PC-3 (cell line): ENCODE data around the gene DNAH2. TPM values are rescaled to one million over a fixed set of nuclear protein-coding genes. Genes with fewer than 3 reads are reported as not detected.

Experiments
- ATAC-seq: fragments of 200-7000 bp; cut with Tn5 transposase; 2 replicates; pipeline ENCODE4 v1.9.1; 2020; ENCODE audit warnings: mild to moderate bottlenecking, moderate library complexity
- BruUV-seq: library from RNA; stranded (reverse); fragments of 400-500 nt; replicated peaks from 2 replicates; lab custom pipeline; 2021; lab: Mats Ljungman, UMichigan
- CTCF ChIA-PET: fragments of 300-600 bp; sonication (Branson Sonifier 250); formaldehyde crosslinking; loops from one replicate; lab custom pipeline; 2022; ENCODE audit warnings: antibody characterized with exemption; lab: Charles Lee
- POLR2A ChIA-PET: fragments of 300-600 bp; sonication (Branson Sonifier 250); formaldehyde crosslinking; loops from one replicate; lab custom pipeline; 2022; ENCODE audit warnings: antibody characterized with exemption; ENCODE audit not compliant: unreplicated experiment; lab: Charles Lee
- DNase-seq: peaks from one replicate; pipeline ENCODE4 v3.0.0-alpha.2; 2015
- H2AFZ ChIP-seq: fragments of 300-600 bp; sonication (generic); 2 replicates; pipeline ENCODE4 v1.6.0; 2016; ENCODE audit warnings: antibody characterized with exemption, low read length
- H3F3A ChIP-seq: fragments of 300-600 bp; sonication (generic); one replicate; pipeline ENCODE4 v1.6.0; 2017; ENCODE audit warnings: antibody characterized with exemption, low read length, control low read depth, mild to moderate bottlenecking; ENCODE audit not compliant: unreplicated experiment
- H3K27ac ChIP-seq: fragments of 300-600 bp; sonication (generic); 2 replicates; pipeline ENCODE4 v1.5.1; 2016; ENCODE audit warnings: mild to moderate bottlenecking, low read length
- H3K27me3 ChIP-seq: fragments of 300-600 bp; sonication (generic); 2 replicates; pipeline ENCODE4 v1.6.1; 2016; ENCODE audit warnings: low read length, mixed read lengths
- H3K36me3 ChIP-seq: fragments of 300-600 bp; sonication (generic); 2 replicates; pipeline ENCODE4 v1.6.1; 2016; ENCODE audit warnings: low read depth, mixed run types, low read length, mixed read lengths
- H3K4me1 ChIP-seq: fragments of 300-600 bp; sonication (generic); 2 replicates; pipeline ENCODE4 v1.5.1; 2016; ENCODE audit warnings: low read length; ENCODE audit not compliant: insufficient read depth
- H3K4me2 ChIP-seq: fragments of 300-600 bp; sonication (generic); 2 replicates; pipeline ENCODE4 v1.6.0; 2016; ENCODE audit warnings: low read length
- H3K4me3 ChIP-seq: fragments of 300-600 bp; sonication (generic); 2 replicates; pipeline ENCODE4 v1.5.1; 2016; ENCODE audit warnings: mild to moderate bottlenecking, low read length, mixed read lengths
- H3K79me2 ChIP-seq: fragments of 300-600 bp; sonication (generic); 2 replicates; pipeline ENCODE4 v1.6.1; 2017; ENCODE audit warnings: low read length, mixed read lengths
- H3K9ac ChIP-seq: fragments of 300-600 bp; sonication (generic); 2 replicates; pipeline ENCODE4 v1.6.0; 2016; ENCODE audit warnings: mild to moderate bottlenecking, low read length
- H3K9me2 ChIP-seq: fragments of 300-600 bp; sonication (generic); replicated peaks from 2 replicates; pipeline ENCODE4 v1.6.1; 2016; ENCODE audit warnings: mixed run types, low read length, mixed read lengths
- H3K9me3 ChIP-seq: fragments of 300-600 bp; sonication (generic); 2 replicates; pipeline ENCODE4 v1.6.1; 2016; ENCODE audit warnings: low read length, mixed read lengths
- H4K20me1 ChIP-seq: fragments of 300-600 bp; sonication (generic); 2 replicates; pipeline ENCODE4 v1.6.1; 2016; ENCODE audit warnings: low read length, mixed read lengths
- EZH2 ChIP-seq: fragments of 300-600 bp; sonication (generic); IDR thresholded peaks from one replicate; pipeline ENCODE4 v1.6.1; 2017; ENCODE audit warnings: antibody characterized with exemption, mild to moderate bottlenecking, low read length; ENCODE audit not compliant: unreplicated experiment
- EZH2phosphoT487 ChIP-seq: fragments of 300-600 bp; sonication (generic); IDR thresholded peaks from 2 replicates; pipeline ENCODE4 v1.6.1; 2018; ENCODE audit warnings: mild to moderate bottlenecking, antibody characterized with exemption, low read length, borderline replicate concordance
- intact Hi-C: fragments of 100-400 bp; cut with micrococcal nuclease; formaldehyde crosslinking; loops from 2 replicates; pipeline ENCODE4 v1.9.0; 2023
- total RNA-seq: library from RNA; depleted of rRNA; stranded (reverse); fragments of >200 nt; gene quantifications from 2 replicates; pipeline ENCODE4 v1.2.3, GENCODE V29; 2014
- TF ChIP-seq, protein P1 (sequence below): fragments of 300-600 bp; sonication (generic); conservative IDR thresholded peaks from 2 replicates; pipeline ENCODE4 v1.5.1; 2017; ENCODE audit warnings: antibody characterized with exemption, low read depth, mild to moderate bottlenecking, low read length

DNAH2 gene
- total RNA-seq, 1 experiment from 2014 or later: 0.62 TPM

DNA sequence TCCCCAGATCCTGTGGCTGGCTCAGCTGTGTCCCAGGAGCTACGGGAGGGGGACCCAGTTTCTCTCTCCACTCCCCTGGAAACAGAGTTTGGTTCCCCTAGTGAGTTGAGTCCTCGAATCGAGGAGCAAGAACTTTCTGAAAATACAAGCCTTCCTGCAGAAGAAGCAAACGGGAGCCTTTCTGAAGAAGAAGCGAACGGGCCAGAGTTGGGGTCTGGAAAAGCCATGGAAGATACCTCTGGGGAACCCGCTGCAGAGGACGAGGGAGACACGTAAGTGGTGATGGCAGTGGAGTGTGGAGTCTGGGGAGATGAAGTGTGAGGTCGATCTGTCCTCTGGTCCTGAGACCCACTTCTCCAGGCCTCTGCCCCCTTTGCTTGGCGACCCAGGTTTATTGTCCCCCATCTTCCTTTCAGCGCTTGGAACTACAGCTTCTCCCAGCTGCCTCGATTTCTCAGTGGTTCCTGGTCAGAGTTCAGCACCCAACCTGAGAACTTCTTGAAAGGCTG, 28.7 kb upstream of the DNAH2 start:
- DNase-seq (no peak), ATAC-seq (no peak)
- Histone ChIP-seq H3K79me2 (peaks cover 52% of the 10 kb centered on the region), H3K36me3 (no peaks in the 10 kb centered on the region; the same call in 1 of the 2 replicates), H2AFZ (peak overlapping the region; percentile 79), H3K4me3 (peak overlapping the region; percentile 85), H3K9ac (peak overlapping the region; percentile 82), H3K27me3 (no peaks in the 10 kb centered on the region), H3K9me3 (no peaks in the 10 kb centered on the region), H3K4me1 (peaks cover 16% of the 10 kb centered on the region), H3K4me2 (peak overlapping the region; percentile 88), H3F3A (no peaks in the 10 kb centered on the region), H3K27ac (no peak overlapping the region), H3K9me2 (no peaks in the 10 kb centered on the region), H4K20me1 (peaks cover 7% of the 10 kb centered on the region; the same call in 1 of the 2 replicates)
- ChIA-PET CTCF (interaction anchor here (0.5 to 2.1 kb wide), 5 partner anchors 14 to 285 kb away, joined by 3 to 15 read pairs (median 6); partner anchors contain the start of gene TMEM256), POLR2A (no interaction called here)
- intact Hi-C loops: loop anchor here (5.0 kb wide), 3 partner anchors 57 to 252 kb away; partner anchors contain the start of genes CD68, FGF11, SHBG and TMEM102
- BruUV-seq: no TSS peak
- no peak for TF ChIP-seq EZH2
- no peak for TF ChIP-seq EZH2phosphoT487
- TF ChIP-seq, protein P1, sequence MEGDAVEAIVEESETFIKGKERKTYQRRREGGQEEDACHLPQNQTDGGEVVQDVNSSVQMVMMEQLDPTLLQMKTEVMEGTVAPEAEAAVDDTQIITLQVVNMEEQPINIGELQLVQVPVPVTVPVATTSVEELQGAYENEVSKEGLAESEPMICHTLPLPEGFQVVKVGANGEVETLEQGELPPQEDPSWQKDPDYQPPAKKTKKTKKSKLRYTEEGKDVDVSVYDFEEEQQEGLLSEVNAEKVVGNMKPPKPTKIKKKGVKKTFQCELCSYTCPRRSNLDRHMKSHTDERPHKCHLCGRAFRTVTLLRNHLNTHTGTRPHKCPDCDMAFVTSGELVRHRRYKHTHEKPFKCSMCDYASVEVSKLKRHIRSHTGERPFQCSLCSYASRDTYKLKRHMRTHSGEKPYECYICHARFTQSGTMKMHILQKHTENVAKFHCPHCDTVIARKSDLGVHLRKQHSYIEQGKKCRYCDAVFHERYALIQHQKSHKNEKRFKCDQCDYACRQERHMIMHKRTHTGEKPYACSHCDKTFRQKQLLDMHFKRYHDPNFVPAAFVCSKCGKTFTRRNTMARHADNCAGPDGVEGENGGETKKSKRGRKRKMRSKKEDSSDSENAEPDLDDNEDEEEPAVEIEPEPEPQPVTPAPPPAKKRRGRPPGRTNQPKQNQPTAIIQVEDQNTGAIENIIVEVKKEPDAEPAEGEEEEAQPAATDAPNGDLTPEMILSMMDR: no peak

DNA sequence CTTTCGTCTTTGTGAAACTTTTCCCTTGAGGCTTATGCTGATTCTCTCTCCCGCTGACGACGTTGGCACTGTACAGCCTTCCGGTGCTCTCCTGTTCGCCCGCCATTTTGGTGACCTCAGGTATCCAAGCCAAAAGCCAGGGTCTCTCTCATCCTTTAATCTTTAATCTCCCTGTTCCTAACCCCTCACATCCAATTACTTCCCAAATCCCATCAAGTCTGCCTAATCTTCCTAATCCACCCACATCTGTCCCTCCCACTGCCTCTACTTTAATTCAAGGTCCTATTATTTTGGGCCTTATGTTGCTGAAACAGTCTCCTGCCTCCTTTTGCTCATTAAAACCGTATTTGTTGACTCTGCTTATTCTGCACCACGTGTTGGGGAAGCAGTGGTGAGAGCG, 22.0 kb upstream of the DNAH2 start:
- Histone ChIP-seq H3K9me3 (no peaks in the 10 kb centered on the region), H3K27me3 (no peaks in the 10 kb centered on the region), H3K27ac (no peak overlapping the region), H3K4me3 (no peak overlapping the region), H4K20me1 (no peaks in the 10 kb centered on the region), H3K9me2 (no peaks in the 10 kb centered on the region), H3K36me3 (no peaks in the 10 kb centered on the region), H2AFZ (no peak overlapping the region), H3K4me2 (no peak overlapping the region), H3K4me1 (no peaks in the 10 kb centered on the region), H3K9ac (no peak overlapping the region), H3F3A (no peaks in the 10 kb centered on the region), H3K79me2 (no peaks in the 10 kb centered on the region)
- ATAC-seq: no peak
- BruUV-seq: no TSS peak
- POLR2A ChIA-PET: no interaction called here
- CTCF ChIA-PET: no interaction called here
- intact Hi-C loops: no loop called here
- DNase-seq: no peak
- no peak for TF ChIP-seq EZH2phosphoT487
- TF ChIP-seq, protein P1: no peak
- TF ChIP-seq EZH2: no peak
